Keratinocyte (primary cell): ENCODE data around the gene CPNE7. TPM values are rescaled to one million over a fixed set of nuclear protein-coding genes. Genes with fewer than 3 reads are reported as not detected.

ENCODE experiments used
- DNase-seq: peaks from one replicate; pipeline ENCODE4 v3.0.0-alpha.2; 2011; ENCODE audit warnings: low read depth, missing footprints, low spot score
- FAIRE-seq: peaks from 2 replicates; lab custom pipeline; 2011; peaks lifted over from hg19 to GRCh38; lab: Jason Lieb, UNC
- H2AFZ ChIP-seq: 2 replicates; pipeline ENCODE4 v1.6.0; 2012; ENCODE audit warnings: low read length, control low read depth, inconsistent platforms; ENCODE audit not compliant: control insufficient read depth
- H3K27ac ChIP-seq: 2 replicates; pipeline ENCODE4 v1.5.1; 2011; ENCODE audit warnings: low read length; ENCODE audit not compliant: control insufficient read depth, insufficient read depth
- H3K27me3 ChIP-seq: 3 replicates; pipeline ENCODE4 v1.6.0; 2011; ENCODE audit warnings: low read length; ENCODE audit not compliant: control insufficient read depth, insufficient read depth; ENCODE audit errors: extremely low read depth
- H3K36me3 ChIP-seq, 2 experiments: 2 replicates in 1 of 2; 3 replicates in 1 of 2; pipeline ENCODE4 v1.5.1; 2011; ENCODE audit warnings: low read length in 2 of 2, mild to moderate bottlenecking in 1 of 2; ENCODE audit not compliant: control insufficient read depth in 2 of 2, insufficient read depth in 2 of 2; ENCODE audit errors: extremely low read depth in 1 of 2
- H3K4me1 ChIP-seq: 3 replicates; pipeline ENCODE4 v1.5.1; 2011; ENCODE audit warnings: low read length; ENCODE audit not compliant: control insufficient read depth, insufficient read depth; ENCODE audit errors: extremely low read depth
- H3K4me2 ChIP-seq: 3 replicates; pipeline ENCODE4 v1.6.0; 2011; ENCODE audit warnings: low read depth, low read length; ENCODE audit not compliant: control insufficient read depth, insufficient read depth; ENCODE audit errors: extremely low read depth
- H3K4me3 ChIP-seq, 3 experiments: fragments of 200-600 bp in 1 of 3; sonication (generic) in 1 of 3; 2 replicates in 2 of 3; 3 replicates in 1 of 3; pipeline ENCODE4 v1.5.1; 2011 to 2016; ENCODE audit warnings: low read length in 3 of 3, mild to moderate bottlenecking in 3 of 3, control low read depth in 2 of 3, inconsistent platforms in 1 of 3, low read depth in 1 of 3, mixed read lengths in 1 of 3, mixed run types in 1 of 3, moderate library complexity in 1 of 3; ENCODE audit not compliant: control insufficient read depth in 2 of 3, insufficient read depth in 2 of 3; ENCODE audit errors: extremely low read depth in 1 of 3
- H3K79me2 ChIP-seq: 2 replicates; pipeline ENCODE4 v1.6.0; 2012; ENCODE audit warnings: low read length; ENCODE audit not compliant: control insufficient read depth, insufficient read depth
- H3K9ac ChIP-seq: 3 replicates; pipeline ENCODE4 v1.6.0; 2011; ENCODE audit warnings: low read length; ENCODE audit not compliant: control insufficient read depth, insufficient read depth; ENCODE audit errors: extremely low read depth
- H3K9me1 ChIP-seq: 3 replicates; pipeline ENCODE4 v1.6.0; 2011; ENCODE audit warnings: low read length; ENCODE audit not compliant: control insufficient read depth, insufficient read depth; ENCODE audit errors: extremely low read depth
- H3K9me3 ChIP-seq: 2 replicates; pipeline ENCODE4 v1.5.1; 2012; ENCODE audit warnings: low read depth, low read length; ENCODE audit not compliant: control insufficient read depth
- H4K20me1 ChIP-seq: 3 replicates; pipeline ENCODE4 v1.6.0; 2011; ENCODE audit warnings: low read length; ENCODE audit not compliant: control insufficient read depth, insufficient read depth; ENCODE audit errors: extremely low read depth
- CTCF ChIP-seq, 3 experiments: IDR thresholded peaks in 1 of 3; conservative IDR thresholded peaks in 1 of 3; optimal IDR thresholded peaks in 1 of 3; 2 replicates in 2 of 3; 3 replicates in 1 of 3; pipeline versions ENCODE3 to v1.5.1; 2011; ENCODE audit warnings: low read length in 3 of 3, mild to moderate bottlenecking in 3 of 3, moderate library complexity in 2 of 3, control low read depth in 1 of 3, inconsistent platforms in 1 of 3; ENCODE audit not compliant: insufficient read depth in 2 of 3; ENCODE audit errors: extremely low read depth in 1 of 3
- EZH2 ChIP-seq: IDR thresholded peaks from one replicate; pipeline ENCODE4 v1.6.1; 2012; ENCODE audit warnings: inconsistent platforms, mild to moderate bottlenecking, low read length, moderate library complexity
- dilution Hi-C: fragments of 300-500 bp; cut with MboI; formaldehyde crosslinking; loops from one replicate; pipeline ENCODE4 v1.7.0; 2020; ENCODE audit warnings: low sequenced_read_pairs; ENCODE audit not compliant: extremely low pct_ligation_motif_present
- polyA plus RNA-seq, 5 experiments: library from polyadenylated mRNA; depleted of rRNA in 3 of 5; stranded (reverse) in 3 of 5; stranded (forward) in 1 of 5; unstranded in 1 of 5; fragments of >200 nt; gene quantifications; 1 replicate in 1 of 5; 2 replicates in 3 of 5; 3 replicates in 1 of 5; pipeline versions ENCODE4 v1.2.1 to v1.2.3, GENCODE V29; 2011 to 2012; ENCODE audit warnings: missing spikeins in 2 of 5, low read depth in 1 of 5, low replicate concordance in 1 of 5

Gene CPNE7
- polyA plus RNA-seq, 1 donor (not counting 4 experiments of a cell fraction or from before 2014, with no cell fraction given), result 9.1 TPM

DNA sequence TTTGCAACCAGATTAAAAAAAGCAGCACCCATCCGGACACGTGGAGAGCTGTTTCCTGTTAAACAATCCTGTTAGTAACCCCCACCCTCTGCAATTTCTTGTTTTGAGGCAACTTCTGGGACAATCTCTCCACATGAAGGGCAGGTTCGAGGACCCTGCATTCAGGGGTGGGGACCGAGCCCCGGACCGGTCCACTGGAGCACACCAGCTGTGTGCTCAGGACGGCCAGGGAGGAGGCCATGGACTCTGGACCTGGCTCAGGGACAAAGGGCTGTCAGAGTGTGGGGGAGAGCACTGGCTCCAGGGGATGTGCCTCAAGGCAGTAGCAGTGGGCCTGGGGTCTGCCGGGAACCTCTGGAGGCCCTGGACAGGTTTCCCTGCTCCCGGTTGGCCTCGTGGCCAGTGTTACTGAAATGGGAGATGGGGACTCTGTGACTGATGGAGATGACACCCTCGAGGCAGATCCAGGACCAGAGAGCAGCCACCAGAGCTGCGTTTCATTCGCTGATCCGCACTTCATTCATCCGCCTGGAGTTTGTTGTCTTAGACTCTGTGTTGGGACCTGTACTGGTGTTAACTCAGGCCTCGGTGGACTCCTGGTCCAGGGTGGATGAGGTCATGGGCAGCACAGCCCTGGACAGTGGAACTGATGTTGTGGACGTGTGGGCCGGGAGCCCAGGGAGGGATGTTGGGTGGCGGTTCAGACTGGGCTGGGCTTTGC, 2.9 kb upstream of the CPNE7 start:
- Histone ChIP-seq H3K9ac (no peak overlapping the region), H3K27me3 (peaks cover 26% of the 10 kb centered on the region), H3K27ac (no peak overlapping the region), H3K36me3 (no peaks in the 10 kb centered on the region), H3K4me2 (no peak overlapping the region), H3K4me3 (no peak overlapping the region), H3K79me2 (no peaks in the 10 kb centered on the region), H4K20me1 (no peaks in the 10 kb centered on the region), H3K4me1 (peaks cover 5% of the 10 kb centered on the region), H3K9me1 (no peaks in the 10 kb centered on the region), H2AFZ (no peak overlapping the region), H3K9me3 (no peaks in the 10 kb centered on the region)
- dilution Hi-C loops, result no loop called here
- DNase-seq (no peak), FAIRE-seq (no peak)
- TF ChIP-seq EZH2, result no peak
- TF ChIP-seq CTCF (optimal IDR thresholded peaks at IDR 0.05 in 1 of 3, IDR thresholded peaks at IDR 0.05 in 1 of 3, conservative IDR thresholded peaks at IDR 0.05 in 1 of 3; ENCODE audit: extremely low read depth in 1 of 3, insufficient read depth in 2 of 3, low read length in 3 of 3), result no peak

- H3K27me3 ChIP-seq, result peaks cover 26% of the 10 kb centered on the region
- no peak for TF ChIP-seq EZH2
- no peak for TF ChIP-seq CTCF (optimal IDR thresholded peaks at IDR 0.05 in 1 of 3, IDR thresholded peaks at IDR 0.05 in 1 of 3, conservative IDR thresholded peaks at IDR 0.05 in 1 of 3; ENCODE audit: extremely low read depth in 1 of 3, insufficient read depth in 2 of 3, low read length in 3 of 3)
- no peaks in the 10 kb centered on the region for H3K9me1 ChIP-seq
- no peaks in the 10 kb centered on the region for H3K9me3 ChIP-seq
- no peak overlapping the region for H3K4me2 ChIP-seq
- dilution Hi-C loops, result no loop called here
- H3K4me3 ChIP-seq, result no peak overlapping the region
- peaks cover 5% of the 10 kb centered on the region for H3K4me1 ChIP-seq
- no peak for DNase-seq
- H3K27ac ChIP-seq, result no peak overlapping the region
- FAIRE-seq, result no peak
- no peak overlapping the region for H3K9ac ChIP-seq
- no peaks in the 10 kb centered on the region for H4K20me1 ChIP-seq
- peak overlapping the region; percentile 44 for H2AFZ ChIP-seq
- no peaks in the 10 kb centered on the region for H3K79me2 ChIP-seq
- H3K36me3 ChIP-seq, result no peaks in the 10 kb centered on the region
Observed at GRCh38 chr16:89573826-89574680, 1.5 kb upstream of the CPNE7 start.
